ENCODE measurements around the gene CARD8. TPM values are rescaled to one million over a fixed set of nuclear protein-coding genes. Genes with fewer than 3 reads are reported as not detected.
"Not testable (repeated sequence)": the region's sequence is repeated elsewhere in the genome, so short reads cannot be mapped to it uniquely, and the experiment has no call there.

The CARD8 gene
- total RNA-seq, 2 experiments from 2014 or later = 180 to 185 TPM

DNA sequence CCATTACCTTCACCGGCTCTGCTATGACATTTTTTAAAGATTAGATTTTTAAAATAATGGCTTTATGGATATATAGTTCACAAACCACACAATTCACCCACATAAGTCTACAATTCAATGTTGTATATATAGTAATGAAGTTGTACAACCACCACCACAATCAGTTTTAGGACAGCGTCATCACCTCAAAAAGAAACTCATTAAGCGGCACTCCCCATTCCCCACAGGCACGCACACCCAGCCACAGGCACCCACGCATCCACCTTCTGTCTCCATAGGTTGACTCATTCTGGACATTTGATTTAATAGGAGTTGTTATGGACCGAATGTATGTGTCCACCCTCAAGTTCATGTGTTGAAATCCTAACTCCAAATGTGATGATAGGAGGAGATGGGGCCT, 13.9 kb downstream of the CARD8 start:
- CTCF ChIA-PET; DNase-seq; H3K9me3 Mint-ChIP-seq (ENCODE audit: insufficient read depth); H3K27me3 Mint-ChIP-seq (ENCODE audit: low read depth); ATAC-seq; H3K4me3 Mint-ChIP-seq; POLR2A ChIA-PET: not testable (repeated sequence)
- H3K36me3 Mint-ChIP-seq (ENCODE audit: low read depth) = peaks cover 69% of the 10 kb centered on the region
- peaks cover 28% of the 10 kb centered on the region for H3K4me1 Mint-ChIP-seq (ENCODE audit: low read depth)
- H3K27ac Mint-ChIP-seq = peak overlapping the region; percentile 54

DNA sequence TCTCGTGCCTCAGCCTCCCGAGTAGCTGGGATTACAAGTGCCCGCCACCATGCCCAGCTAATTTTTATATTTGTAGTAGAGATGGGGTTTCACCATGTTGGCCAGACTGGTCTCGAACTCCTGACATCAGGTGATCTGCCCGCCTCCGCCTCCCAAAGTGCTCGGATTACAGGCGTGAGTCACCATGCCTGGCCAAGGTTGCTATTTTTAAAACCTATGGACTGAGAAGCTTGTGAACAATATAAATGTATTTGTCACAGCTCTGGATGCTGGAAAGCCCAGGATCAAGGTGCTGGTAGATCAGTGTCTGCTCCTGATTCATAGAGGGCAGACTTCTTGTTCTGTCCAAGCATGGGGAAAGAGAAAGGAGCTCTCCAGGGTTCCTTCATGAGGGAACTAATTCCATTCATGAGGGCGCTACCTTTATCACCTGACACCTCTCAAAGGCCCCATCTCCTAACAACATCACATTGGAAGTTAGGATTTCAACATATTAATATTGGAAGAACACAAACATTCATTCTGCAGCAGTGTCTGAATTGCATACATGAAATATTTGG, 16.1 kb downstream of the CARD8 start:
- ATAC-seq = no peak
- CTCF ChIA-PET = no interaction called here
- H3K36me3 Mint-ChIP-seq (ENCODE audit: low read depth) = peaks cover 64% of the 10 kb centered on the region
- H3K27me3 Mint-ChIP-seq (ENCODE audit: low read depth) = no peaks in the 10 kb centered on the region
- H3K9me3 Mint-ChIP-seq (ENCODE audit: insufficient read depth) = no peaks in the 10 kb centered on the region
- no peak for DNase-seq
- no peak overlapping the region for H3K27ac Mint-ChIP-seq
- POLR2A ChIA-PET = interaction anchor here (0.5 to 1.3 kb wide), 4 partner anchors 10 to 124 kb away, joined by 3 to 7 read pairs (median 4); partner anchors contain the start of genes SYNGR4 and TMEM143
- peaks cover 11% of the 10 kb centered on the region for H3K4me1 Mint-ChIP-seq (ENCODE audit: low read depth)
- H3K4me3 Mint-ChIP-seq = no peak overlapping the region

DNA sequence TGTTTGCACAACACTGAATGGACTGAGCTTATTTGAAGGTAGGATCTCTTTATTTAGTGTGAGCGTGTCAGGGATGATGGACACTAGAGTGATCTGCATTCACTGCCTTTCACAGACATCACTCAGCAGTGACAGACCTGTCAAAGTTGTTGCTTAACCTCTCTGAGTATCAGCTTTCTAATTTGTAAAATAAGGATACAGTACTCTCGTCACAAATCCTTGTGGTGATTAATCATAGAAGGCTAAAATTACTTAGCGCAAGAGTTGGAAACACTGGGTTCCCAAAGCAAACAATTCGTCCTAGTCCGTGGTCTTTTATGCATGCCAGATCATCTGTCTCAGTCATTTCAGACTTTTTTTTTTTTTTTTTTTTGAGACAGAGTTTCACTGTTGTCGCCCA, 16.6 kb downstream of the CARD8 start:
- CTCF ChIA-PET = no interaction called here
- POLR2A ChIA-PET = interaction anchor here (0.5 to 1.3 kb wide), 3 partner anchors 10 to 125 kb away, joined by 3 to 7 read pairs (median 4); partner anchors contain the start of genes SYNGR4 and TMEM143

DNA sequence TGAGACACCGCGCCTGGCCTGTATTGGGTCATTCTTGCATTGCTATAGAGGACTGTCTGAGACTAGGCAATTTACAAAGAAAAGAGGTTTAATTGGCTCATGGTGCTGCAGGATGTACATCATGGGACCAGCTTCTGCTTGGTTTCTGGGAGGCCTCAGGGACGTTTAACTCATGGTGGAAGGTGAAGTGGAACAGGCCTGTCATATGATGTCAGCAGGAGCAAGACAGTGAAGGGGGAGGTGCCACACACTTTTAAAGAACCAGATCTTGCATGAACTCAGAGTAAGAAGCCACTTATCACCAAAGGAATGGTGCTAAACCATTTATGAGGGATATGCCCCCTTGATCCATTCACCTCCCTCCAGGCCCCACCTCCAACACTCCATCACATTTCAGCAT, 18.7 kb downstream of the CARD8 start:
- Mint-ChIP-seq H3K9me3 (ENCODE audit: insufficient read depth) (no peaks in the 10 kb centered on the region), H3K4me1 (ENCODE audit: low read depth) (peaks cover 8% of the 10 kb centered on the region), H3K27ac (peak overlapping the region; percentile 1), H3K4me3 (no peak overlapping the region), H3K36me3 (ENCODE audit: low read depth) (peaks cover 75% of the 10 kb centered on the region), H3K27me3 (ENCODE audit: low read depth) (no peaks in the 10 kb centered on the region)
- CTCF ChIA-PET = interaction anchor here (0.6 kb wide), 1 partner anchor 30 kb away, joined by 3 read pairs; no protein-coding TSS in a partner anchor
- no peak for DNase-seq
- ATAC-seq = no peak
- POLR2A ChIA-PET = interaction anchor here (1.1 kb wide), 1 partner anchor 29 kb away, joined by 3 read pairs; no protein-coding TSS in a partner anchor

More for the DNA sequence above, 16.6 kb downstream of the CARD8 start:
- H3K9me3 Mint-ChIP-seq (ENCODE audit: insufficient read depth) = no peaks in the 10 kb centered on the region
- H3K4me1 Mint-ChIP-seq (ENCODE audit: low read depth) = peaks cover 5% of the 10 kb centered on the region
- H3K4me3 Mint-ChIP-seq = no peak overlapping the region
- H3K36me3 Mint-ChIP-seq (ENCODE audit: low read depth) = peaks cover 64% of the 10 kb centered on the region
- no peak for DNase-seq
- H3K27me3 Mint-ChIP-seq (ENCODE audit: low read depth) = no peaks in the 10 kb centered on the region
- H3K27ac Mint-ChIP-seq = no peak overlapping the region
- ATAC-seq = no peak

DNA sequence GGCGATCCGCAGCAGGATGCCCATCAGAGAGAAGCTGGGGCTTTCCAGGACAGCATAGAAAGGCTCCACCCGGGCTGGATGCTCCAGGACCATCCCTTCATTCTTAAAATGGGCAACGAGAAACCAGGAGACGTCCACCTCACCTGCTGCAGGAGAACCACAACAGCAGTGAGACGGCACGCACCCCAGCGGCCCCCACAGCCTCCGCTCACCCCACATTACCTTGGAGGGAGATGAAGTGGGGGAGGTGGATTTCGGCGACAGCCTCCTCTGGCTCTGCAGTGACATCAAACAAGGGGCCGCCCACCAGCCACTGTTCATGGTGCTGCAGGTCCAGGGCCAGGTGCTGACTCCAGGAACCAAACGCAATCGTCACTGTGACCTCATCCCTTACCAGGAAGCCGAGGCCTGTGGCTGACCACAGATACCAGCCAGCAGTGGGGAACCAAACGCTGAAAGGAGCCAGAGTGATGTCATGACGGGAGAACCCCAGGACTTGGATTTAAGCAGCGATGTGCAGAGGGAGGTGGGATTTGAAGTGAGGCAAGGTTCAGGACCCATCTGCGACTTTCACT, 25.1 kb downstream of the CARD8 start:
- ChIA-PET CTCF (no interaction called here), POLR2A (interaction anchor here (1.1 to 1.4 kb wide), 2 partner anchors 19 to 27 kb away, joined by 3 to 5 read pairs; no protein-coding TSS in a partner anchor)
- DNase-seq (peak; percentile 75), ATAC-seq (peak; percentile 72)
- Mint-ChIP-seq H3K36me3 (ENCODE audit: low read depth) (peaks cover 78% of the 10 kb centered on the region), H3K4me3 (peak overlapping the region; percentile 34), H3K27me3 (ENCODE audit: low read depth) (no peaks in the 10 kb centered on the region), H3K4me1 (ENCODE audit: low read depth) (peaks cover 25% of the 10 kb centered on the region), H3K9me3 (ENCODE audit: insufficient read depth) (no peaks in the 10 kb centered on the region), H3K27ac (peak overlapping the region; percentile 15)

DNA sequence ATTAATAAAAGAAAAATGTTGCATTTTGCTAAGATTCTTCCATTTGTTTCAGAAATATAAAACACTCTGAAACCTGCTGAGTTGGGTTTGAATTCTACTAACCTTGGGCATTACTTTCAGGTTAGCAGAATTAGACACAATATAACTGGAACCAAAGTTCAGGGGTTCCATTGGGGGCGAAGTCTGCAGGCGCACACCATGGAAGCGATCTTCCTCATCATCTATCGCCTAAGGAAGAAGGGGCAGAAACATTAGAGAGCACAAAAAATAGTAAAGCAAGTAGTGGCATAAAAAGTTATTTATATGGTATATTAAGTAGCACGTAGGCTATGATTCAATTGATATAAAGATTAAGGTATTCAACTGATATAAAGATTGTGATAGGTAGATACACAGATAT, 34.1 kb downstream of the CARD8 start:
- no peak for ATAC-seq
- H3K27ac Mint-ChIP-seq = no peak overlapping the region

DNA sequence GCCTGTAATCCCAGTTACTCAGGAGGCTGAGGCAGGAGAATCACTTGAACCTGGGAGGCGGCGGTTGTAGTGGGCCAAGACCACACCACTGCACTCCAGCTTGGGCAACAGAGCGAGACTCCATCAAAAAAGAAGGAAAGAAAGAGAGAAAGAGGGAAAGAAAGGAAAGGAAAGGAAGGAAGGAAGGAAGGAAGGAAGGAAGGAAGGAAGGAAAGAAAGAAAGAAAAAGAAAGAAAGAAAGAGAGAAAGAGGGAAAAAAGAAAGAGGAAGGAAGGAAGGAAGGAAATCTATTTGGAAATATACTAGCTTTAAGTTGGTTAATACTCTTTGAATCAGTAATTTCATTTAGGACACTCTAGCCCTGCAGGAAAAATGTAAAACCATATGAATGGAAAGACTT, 34.9 kb downstream of the CARD8 start:
- DNase-seq; H3K27ac Mint-ChIP-seq; H3K27me3 Mint-ChIP-seq (ENCODE audit: low read depth); H3K4me1 Mint-ChIP-seq (ENCODE audit: low read depth); CTCF ChIA-PET; H3K9me3 Mint-ChIP-seq (ENCODE audit: insufficient read depth); H3K4me3 Mint-ChIP-seq; ATAC-seq: not testable (repeated sequence)
- H3K36me3 Mint-ChIP-seq (ENCODE audit: low read depth) = peaks cover 62% of the 10 kb centered on the region
- POLR2A ChIA-PET = interaction anchor here (2.4 kb wide), 1 partner anchor 17 kb away, joined by 8 read pairs; no protein-coding TSS in a partner anchor

More for the DNA sequence above, 34.1 kb downstream of the CARD8 start:
- Mint-ChIP-seq H3K4me1 (ENCODE audit: low read depth) (no peaks in the 10 kb centered on the region), H3K9me3 (ENCODE audit: insufficient read depth) (no peaks in the 10 kb centered on the region), H3K4me3 (no peak overlapping the region), H3K27me3 (ENCODE audit: low read depth) (no peaks in the 10 kb centered on the region), H3K36me3 (ENCODE audit: low read depth) (peaks cover 58% of the 10 kb centered on the region)
- CTCF ChIA-PET = no interaction called here
- no peak for DNase-seq
- POLR2A ChIA-PET = no interaction called here

DNA sequence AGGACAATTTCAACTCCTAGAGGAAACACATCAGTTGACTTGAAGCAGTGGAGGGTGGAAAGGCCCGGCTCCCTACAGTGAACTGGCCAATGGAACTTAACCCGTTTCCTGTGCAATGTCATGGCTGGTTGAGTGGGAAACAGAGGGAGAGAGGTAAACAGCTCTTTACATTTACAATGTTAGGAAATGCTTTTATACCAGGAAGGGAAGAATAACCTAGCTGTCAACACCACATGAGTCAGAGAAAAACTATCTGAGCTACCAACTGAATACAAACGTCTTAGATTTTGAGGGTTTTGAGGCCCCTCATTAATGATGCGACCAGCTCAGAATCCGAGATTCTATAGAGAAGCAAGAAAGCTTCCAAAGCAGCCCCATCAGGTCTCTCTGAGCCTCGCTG, 36.7 kb downstream of the CARD8 start:
- Mint-ChIP-seq H3K27ac (no peak overlapping the region), H3K36me3 (ENCODE audit: low read depth) (peaks cover 68% of the 10 kb centered on the region), H3K27me3 (ENCODE audit: low read depth) (no peaks in the 10 kb centered on the region), H3K9me3 (ENCODE audit: insufficient read depth) (no peaks in the 10 kb centered on the region), H3K4me1 (ENCODE audit: low read depth) (no peaks in the 10 kb centered on the region), H3K4me3 (no peak overlapping the region)
- ChIA-PET CTCF (no interaction called here), POLR2A (interaction anchor here (2.4 kb wide), 1 partner anchor 15 kb away, joined by 8 read pairs; no protein-coding TSS in a partner anchor)
- no peak for DNase-seq
- no peak for ATAC-seq

DNA sequence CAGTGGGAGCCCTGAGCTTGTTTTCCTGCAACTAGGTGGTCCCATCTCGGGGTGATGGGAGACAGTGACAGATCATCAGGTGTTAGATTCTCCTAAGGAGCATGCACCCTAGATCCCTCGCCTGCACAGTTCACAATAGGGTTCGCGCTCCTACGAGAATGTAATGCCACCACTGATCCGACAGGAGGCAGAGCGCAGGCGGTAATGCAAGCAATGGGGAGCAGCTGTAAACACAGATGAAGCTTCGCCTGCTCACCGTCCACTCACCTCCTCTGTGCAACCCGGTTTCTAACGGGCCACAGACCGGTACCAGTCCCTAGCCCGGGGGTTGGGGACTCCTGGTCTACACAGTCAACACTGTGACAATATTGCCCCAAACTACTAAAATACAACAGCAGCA, 38.8 kb downstream of the CARD8 start:
- DNase-seq = no peak
- Mint-ChIP-seq H3K27me3 (ENCODE audit: low read depth) (no peaks in the 10 kb centered on the region), H3K36me3 (ENCODE audit: low read depth) (peaks cover 69% of the 10 kb centered on the region), H3K27ac (no peak overlapping the region), H3K4me1 (ENCODE audit: low read depth) (no peaks in the 10 kb centered on the region), H3K9me3 (ENCODE audit: insufficient read depth) (no peaks in the 10 kb centered on the region), H3K4me3 (no peak overlapping the region)
- ATAC-seq = no peak
- POLR2A ChIA-PET = interaction anchor here (0.7 kb wide), 1 partner anchor 22 kb away, joined by 3 read pairs; no protein-coding TSS in a partner anchor
- CTCF ChIA-PET = interaction anchor here (1.3 to 1.6 kb wide), 2 partner anchors 25 to 33 kb away, joined by 3 to 5 read pairs; no protein-coding TSS in a partner anchor

DNA sequence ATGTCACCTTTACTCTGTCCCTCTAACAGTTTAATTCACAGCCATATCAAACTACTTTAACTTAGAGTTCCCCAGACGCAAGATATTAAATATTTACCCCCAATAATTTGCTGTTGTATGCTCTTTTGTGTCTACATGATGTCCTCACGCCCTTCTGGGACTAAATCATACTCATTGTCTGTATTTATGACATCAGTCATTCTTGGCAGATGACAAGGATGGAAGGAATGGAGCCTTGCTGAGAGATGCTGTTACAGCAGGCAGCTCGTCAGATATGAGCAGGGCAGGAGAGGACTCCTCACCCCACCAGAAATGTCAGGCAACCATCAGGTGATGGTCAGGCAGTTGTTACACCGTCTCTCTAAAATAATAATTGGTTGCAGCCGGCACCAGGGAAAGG, 41.8 kb downstream of the CARD8 start:
- H3K27ac Mint-ChIP-seq = no peak overlapping the region
- ChIA-PET CTCF (interaction anchor here (0.7 kb wide), 1 partner anchor 31 kb away, joined by 3 read pairs; no protein-coding TSS in a partner anchor), POLR2A (no interaction called here)
- H3K27me3 Mint-ChIP-seq (ENCODE audit: low read depth) = no peaks in the 10 kb centered on the region
- H3K9me3 Mint-ChIP-seq (ENCODE audit: insufficient read depth) = no peaks in the 10 kb centered on the region
- ATAC-seq (no peak), DNase-seq (no peak)
- H3K36me3 Mint-ChIP-seq (ENCODE audit: low read depth) = peaks cover 74% of the 10 kb centered on the region
- H3K4me3 Mint-ChIP-seq = no peak overlapping the region
- peaks cover 4% of the 10 kb centered on the region for H3K4me1 Mint-ChIP-seq (ENCODE audit: low read depth)

DNA sequence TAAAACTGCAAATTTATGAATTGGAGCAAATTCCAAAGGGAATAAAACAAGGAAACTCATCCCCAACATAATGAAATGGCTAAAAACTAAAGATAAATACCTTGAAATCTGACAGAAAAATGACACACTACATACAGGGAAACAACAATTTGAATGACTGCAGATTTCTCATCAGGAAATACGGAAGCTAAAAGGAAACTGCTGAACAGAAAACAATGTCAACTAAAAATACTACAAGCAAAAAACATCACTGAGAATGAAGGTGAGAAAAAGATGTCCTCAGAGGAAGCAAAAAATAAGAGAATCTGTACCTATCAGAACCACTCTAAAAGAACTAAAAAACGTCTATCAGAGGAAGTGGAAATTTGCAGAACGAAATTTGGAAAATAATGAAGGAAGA, 45.7 kb downstream of the CARD8 start:
- Mint-ChIP-seq H3K36me3 (ENCODE audit: low read depth) (peaks cover 58% of the 10 kb centered on the region), H3K27me3 (ENCODE audit: low read depth) (no peaks in the 10 kb centered on the region), H3K27ac (peak overlapping the region; percentile 53), H3K9me3 (ENCODE audit: insufficient read depth) (no peaks in the 10 kb centered on the region), H3K4me1 (ENCODE audit: low read depth) (peaks cover 18% of the 10 kb centered on the region), H3K4me3 (no peak overlapping the region)
- ChIA-PET POLR2A (no interaction called here), CTCF (interaction anchor here (0.7 to 2.2 kb wide), 3 partner anchors 50 to 111 kb away, joined by 3 to 10 read pairs (median 5); no protein-coding TSS in a partner anchor)
- no peak for ATAC-seq
- DNase-seq = no peak
